RWPE2 (cell line): Measurements from ENCODE around the gene CTNS.
"Not testable (repeated sequence)": the region's sequence is repeated elsewhere in the genome, so short reads cannot be mapped to it uniquely, and the experiment has no call there.

ENCODE experiments used
- ATAC-seq: fragments of 200-7000 bp; cut with Tn5 transposase; 3 replicates; pipeline ENCODE4 v1.9.1; 2021; ENCODE audit warnings: low read depth
- DNase-seq: peaks from one replicate; pipeline ENCODE4 v3.0.0-alpha.2; 2020; ENCODE audit warnings: low spot score
- H3K27ac ChIP-seq: fragments of 450-650 bp; 2 replicates; pipeline ENCODE4 v1.5.1; 2017; ENCODE audit warnings: mild to moderate bottlenecking; ENCODE audit not compliant: poor library complexity, severe bottlenecking
- H3K27me3 ChIP-seq: fragments of 250-450 bp; sonication (Bioruptor Pico); 2 replicates; pipeline ENCODE4 v1.5.1; 2021; ENCODE audit warnings: mild to moderate bottlenecking, moderate library complexity; ENCODE audit not compliant: insufficient read depth, poor library complexity, severe bottlenecking
- H3K36me3 ChIP-seq: fragments of 250-450 bp; sonication (Bioruptor Pico); 2 replicates; pipeline ENCODE4 v1.5.1; 2020; ENCODE audit warnings: low read depth, mild to moderate bottlenecking, moderate library complexity
- H3K4me1 ChIP-seq: fragments of 250-450 bp; sonication (Bioruptor Pico); 2 replicates; pipeline ENCODE4 v1.5.1; 2021; ENCODE audit warnings: mild to moderate bottlenecking, moderate library complexity; ENCODE audit not compliant: insufficient read depth, poor library complexity, severe bottlenecking
- H3K4me3 ChIP-seq: fragments of 250-450 bp; sonication (Bioruptor Pico); 2 replicates; pipeline ENCODE4 v1.5.1; 2021; ENCODE audit warnings: mild to moderate bottlenecking, moderate library complexity; ENCODE audit not compliant: severe bottlenecking
- H3K9me3 ChIP-seq: fragments of 250-450 bp; sonication (Bioruptor Pico); 2 replicates; pipeline ENCODE4 v1.5.1; 2021; ENCODE audit warnings: mild to moderate bottlenecking, moderate library complexity; ENCODE audit not compliant: severe bottlenecking
- CTCF ChIP-seq: fragments of 450-650 bp; IDR thresholded peaks from one replicate; pipeline ENCODE4 v1.5.1; 2017; ENCODE audit warnings: mild to moderate bottlenecking, moderate library complexity; ENCODE audit not compliant: poor library complexity, severe bottlenecking

The CTNS gene

GRCh38 chr17:3704931-3705717 is 68.6 kb downstream of the CTNS start:
- no peak for TF ChIP-seq CTCF
- ATAC-seq: no peak
- Histone ChIP-seq H3K4me3 (no peak overlapping the region), H3K4me1 (no peaks in the 10 kb centered on the region), H3K9me3 (no peaks in the 10 kb centered on the region), H3K27ac (no peak overlapping the region), H3K36me3 (no peaks in the 10 kb centered on the region), H3K27me3 (no peaks in the 10 kb centered on the region)
- DNase-seq: no peak

- DNase-seq, H3K4me1 ChIP-seq, ATAC-seq, H3K4me3 ChIP-seq, H3K27me3 ChIP-seq, H3K9me3 ChIP-seq, H3K36me3 ChIP-seq, H3K27ac ChIP-seq: not testable (repeated sequence)
Measured at GRCh38 chr17:3705718-3705984, 69.1 kb downstream of the CTNS start.

- Histone ChIP-seq H3K27me3 (no peaks in the 10 kb centered on the region), H3K4me3 (no peak overlapping the region), H3K9me3 (no peaks in the 10 kb centered on the region), H3K36me3 (peaks cover 6% of the 10 kb centered on the region; the same call in 1 of the 2 replicates), H3K4me1 (peaks cover 5% of the 10 kb centered on the region), H3K27ac (no peak overlapping the region)
- ATAC-seq: no peak
- TF ChIP-seq CTCF: no peak
- DNase-seq: no peak
Measured at GRCh38 chr17:3708366-3708765, 71.8 kb downstream of the CTNS start.

- Histone ChIP-seq H3K9me3 (no peaks in the 10 kb centered on the region), H3K4me3 (no peak overlapping the region), H3K36me3 (peaks cover 29% of the 10 kb centered on the region), H3K27ac (no peak overlapping the region), H3K27me3 (no peaks in the 10 kb centered on the region), H3K4me1 (peaks cover 5% of the 10 kb centered on the region)
- ATAC-seq: peak; percentile 79
- no peak for DNase-seq
- no peak for TF ChIP-seq CTCF
Measured at GRCh38 chr17:3710951-3711383, 74.4 kb downstream of the CTNS start.
